Type B pancreatic cell (in vitro differentiated cells): ENCODE data around the gene TAC4. TPM values are rescaled to one million over a fixed set of nuclear protein-coding genes. Genes with fewer than 3 reads are reported as not detected.

Experiments used
- DNase-seq: peaks from one replicate; pipeline ENCODE4 v3.0.0; 2021; ENCODE audit warnings: mixed read lengths; ENCODE audit not compliant: unreplicated experiment; ENCODE audit errors: extremely low spot score
- H3K27ac Mint-ChIP-seq: 2 replicates; pipeline ENCODE4 v1.8.0; 2021; ENCODE audit warnings: mild to moderate bottlenecking, mixed read lengths
- H3K27me3 Mint-ChIP-seq: 2 replicates; pipeline ENCODE4 v1.8.0; 2021; ENCODE audit warnings: mixed read lengths
- H3K36me3 Mint-ChIP-seq: 2 replicates; pipeline ENCODE4 v1.8.0; 2021; ENCODE audit warnings: mixed read lengths
- H3K4me1 Mint-ChIP-seq: one replicate; pipeline ENCODE4 v1.8.0; 2021; ENCODE audit warnings: mixed read lengths; ENCODE audit not compliant: unreplicated experiment
- H3K4me3 Mint-ChIP-seq: 2 replicates; pipeline ENCODE4 v1.8.0; 2021; ENCODE audit warnings: mild to moderate bottlenecking, mixed read lengths
- H3K9me3 Mint-ChIP-seq: 2 replicates; pipeline ENCODE4 v1.8.0; 2021; ENCODE audit warnings: mixed read lengths
- total RNA-seq: library from RNA; stranded (reverse); gene quantifications from 2 replicates; pipeline ENCODE4 v1.2.1, GENCODE V29; 2021; ENCODE audit warnings: low replicate concordance
- TF ChIP-seq, protein P1 (sequence below): fragments of 200-600 bp; sonication (generic); conservative IDR thresholded peaks from 2 replicates; pipeline ENCODE4 v1.5.0; 2021; ENCODE audit warnings: antibody characterized with exemption, mild to moderate bottlenecking

Gene TAC4
- total RNA-seq, 1 donor from 2014 or later = not detected

- TF ChIP-seq, protein P1, sequence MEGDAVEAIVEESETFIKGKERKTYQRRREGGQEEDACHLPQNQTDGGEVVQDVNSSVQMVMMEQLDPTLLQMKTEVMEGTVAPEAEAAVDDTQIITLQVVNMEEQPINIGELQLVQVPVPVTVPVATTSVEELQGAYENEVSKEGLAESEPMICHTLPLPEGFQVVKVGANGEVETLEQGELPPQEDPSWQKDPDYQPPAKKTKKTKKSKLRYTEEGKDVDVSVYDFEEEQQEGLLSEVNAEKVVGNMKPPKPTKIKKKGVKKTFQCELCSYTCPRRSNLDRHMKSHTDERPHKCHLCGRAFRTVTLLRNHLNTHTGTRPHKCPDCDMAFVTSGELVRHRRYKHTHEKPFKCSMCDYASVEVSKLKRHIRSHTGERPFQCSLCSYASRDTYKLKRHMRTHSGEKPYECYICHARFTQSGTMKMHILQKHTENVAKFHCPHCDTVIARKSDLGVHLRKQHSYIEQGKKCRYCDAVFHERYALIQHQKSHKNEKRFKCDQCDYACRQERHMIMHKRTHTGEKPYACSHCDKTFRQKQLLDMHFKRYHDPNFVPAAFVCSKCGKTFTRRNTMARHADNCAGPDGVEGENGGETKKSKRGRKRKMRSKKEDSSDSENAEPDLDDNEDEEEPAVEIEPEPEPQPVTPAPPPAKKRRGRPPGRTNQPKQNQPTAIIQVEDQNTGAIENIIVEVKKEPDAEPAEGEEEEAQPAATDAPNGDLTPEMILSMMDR = peak; percentile 95
- H3K27me3 Mint-ChIP-seq = peaks cover 28% of the 10 kb centered on the region
- H3K4me1 Mint-ChIP-seq = peaks cover 17% of the 10 kb centered on the region
- no peak overlapping the region for H3K27ac Mint-ChIP-seq
- DNase-seq = peak; percentile 90
- peak overlapping the region; percentile 70 for H3K4me3 Mint-ChIP-seq
- no peaks in the 10 kb centered on the region for H3K36me3 Mint-ChIP-seq
- H3K9me3 Mint-ChIP-seq = no peaks in the 10 kb centered on the region
Measured at GRCh38 chr17:49880291-49881053, 32.6 kb upstream of the TAC4 start.

GRCh38 chr17:49878931-49879904, 31.3 kb upstream of the TAC4 start:
- Mint-ChIP-seq H3K36me3 (no peaks in the 10 kb centered on the region), H3K9me3 (no peaks in the 10 kb centered on the region), H3K4me1 (peaks cover 17% of the 10 kb centered on the region), H3K27ac (peak overlapping the region; percentile 41), H3K4me3 (no peak overlapping the region), H3K27me3 (peaks cover 28% of the 10 kb centered on the region)
- TF ChIP-seq, protein P1 = no peak
- no peak for DNase-seq

- no peaks in the 10 kb centered on the region for H3K9me3 Mint-ChIP-seq
- peaks cover 9% of the 10 kb centered on the region for H3K4me1 Mint-ChIP-seq
- H3K4me3 Mint-ChIP-seq = no peak overlapping the region
- peak overlapping the region; percentile 70 for H3K27ac Mint-ChIP-seq
- peaks cover 25% of the 10 kb centered on the region for H3K27me3 Mint-ChIP-seq
- DNase-seq = no peak
- TF ChIP-seq, protein P1 = peak; percentile 13
- no peaks in the 10 kb centered on the region for H3K36me3 Mint-ChIP-seq
Measured at GRCh38 chr17:49875685-49876084, 27.8 kb upstream of the TAC4 start.

DNA sequence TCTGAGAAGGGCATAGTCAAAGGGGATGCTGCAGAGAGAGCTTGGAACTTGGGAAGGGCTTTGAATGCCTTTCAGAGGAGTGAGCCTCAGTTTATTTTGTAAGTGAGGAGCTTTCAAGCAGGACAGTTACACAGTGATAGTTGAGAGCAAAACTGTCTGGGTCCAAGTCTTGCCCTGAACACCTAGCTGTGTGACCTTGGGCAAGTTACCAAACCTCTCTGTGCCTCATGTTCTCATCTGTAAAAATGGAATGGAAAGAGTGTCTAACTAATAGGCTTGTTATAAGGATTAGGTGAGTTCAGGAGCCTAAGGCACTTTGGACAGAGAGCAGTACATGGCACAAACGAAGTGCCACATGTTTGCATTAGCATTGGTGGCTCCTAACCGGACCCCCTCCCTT, 27.0 kb upstream of the TAC4 start:
- Mint-ChIP-seq H3K9me3 (no peaks in the 10 kb centered on the region), H3K27me3 (peaks cover 23% of the 10 kb centered on the region), H3K4me1 (peaks cover 4% of the 10 kb centered on the region), H3K27ac (peak overlapping the region; percentile 70), H3K36me3 (no peaks in the 10 kb centered on the region), H3K4me3 (peak overlapping the region; percentile 52)
- no peak for DNase-seq
- TF ChIP-seq, protein P1 = no peak

GRCh38 chr17:49873926-49874325, 26.1 kb upstream of the TAC4 start:
- no peak overlapping the region for H3K4me3 Mint-ChIP-seq
- DNase-seq = no peak
- peak overlapping the region; percentile 67 for H3K27ac Mint-ChIP-seq
- peaks cover 5% of the 10 kb centered on the region for H3K4me1 Mint-ChIP-seq
- H3K9me3 Mint-ChIP-seq = no peaks in the 10 kb centered on the region
- no peaks in the 10 kb centered on the region for H3K36me3 Mint-ChIP-seq
- H3K27me3 Mint-ChIP-seq = peaks cover 18% of the 10 kb centered on the region
- TF ChIP-seq, protein P1 = no peak
